OCI-LY3 (cell line): ENCODE data around the gene CFAP410.

ENCODE experiments used
- EZH2phosphoT487 ChIP-seq: fragments of 200-600 bp; shearing (Covaris generic); IDR thresholded peaks from 2 replicates; pipeline ENCODE4 v1.6.1; 2018; ENCODE audit warnings: antibody characterized with exemption, mixed run types, low read depth
- TF ChIP-seq, protein P1 (sequence below): fragments of 200-600, 300-600 bp; sonication (generic); IDR thresholded peaks from 2 replicates; pipeline ENCODE4 v1.5.1; 2014; ENCODE audit warnings: antibody characterized with exemption, low read length, low read depth

DNA sequence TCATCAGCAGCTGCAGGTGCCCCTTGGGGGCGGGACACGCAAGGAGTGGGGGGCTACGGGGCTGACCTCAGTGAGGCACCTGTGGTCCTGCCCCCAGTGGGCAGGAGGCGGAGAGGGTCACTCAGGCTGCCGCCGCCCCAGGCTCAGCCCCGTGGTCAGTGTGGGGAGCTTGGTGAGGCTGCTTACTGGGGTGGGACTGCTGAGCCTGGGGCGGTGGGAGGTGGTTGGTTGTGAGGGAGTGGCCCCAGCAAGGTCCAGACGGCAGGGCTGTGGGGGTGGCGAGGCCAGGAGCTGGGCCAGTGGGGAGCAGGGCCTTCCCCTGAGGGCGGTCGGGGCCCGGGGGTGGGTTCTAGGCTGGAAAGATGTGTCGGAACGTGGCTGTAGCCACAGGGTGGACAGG, 25.1 kb downstream of the CFAP410 start:
- TF ChIP-seq, protein P1, sequence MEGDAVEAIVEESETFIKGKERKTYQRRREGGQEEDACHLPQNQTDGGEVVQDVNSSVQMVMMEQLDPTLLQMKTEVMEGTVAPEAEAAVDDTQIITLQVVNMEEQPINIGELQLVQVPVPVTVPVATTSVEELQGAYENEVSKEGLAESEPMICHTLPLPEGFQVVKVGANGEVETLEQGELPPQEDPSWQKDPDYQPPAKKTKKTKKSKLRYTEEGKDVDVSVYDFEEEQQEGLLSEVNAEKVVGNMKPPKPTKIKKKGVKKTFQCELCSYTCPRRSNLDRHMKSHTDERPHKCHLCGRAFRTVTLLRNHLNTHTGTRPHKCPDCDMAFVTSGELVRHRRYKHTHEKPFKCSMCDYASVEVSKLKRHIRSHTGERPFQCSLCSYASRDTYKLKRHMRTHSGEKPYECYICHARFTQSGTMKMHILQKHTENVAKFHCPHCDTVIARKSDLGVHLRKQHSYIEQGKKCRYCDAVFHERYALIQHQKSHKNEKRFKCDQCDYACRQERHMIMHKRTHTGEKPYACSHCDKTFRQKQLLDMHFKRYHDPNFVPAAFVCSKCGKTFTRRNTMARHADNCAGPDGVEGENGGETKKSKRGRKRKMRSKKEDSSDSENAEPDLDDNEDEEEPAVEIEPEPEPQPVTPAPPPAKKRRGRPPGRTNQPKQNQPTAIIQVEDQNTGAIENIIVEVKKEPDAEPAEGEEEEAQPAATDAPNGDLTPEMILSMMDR: no peak
- no peak for TF ChIP-seq EZH2phosphoT487
